DND-41 (cell line): ENCODE data around the gene KCNJ11.

Source experiments
- EZH2 ChIP-seq: IDR thresholded peaks from 3 replicates; pipeline ENCODE4 v1.6.1; 2012; ENCODE audit warnings: borderline replicate concordance, low read depth, mild to moderate bottlenecking, moderate library complexity, low read length, inconsistent platforms; ENCODE audit not compliant: severe bottlenecking
- TF ChIP-seq, protein P1 (sequence below): IDR thresholded peaks from 2 replicates; pipeline ENCODE4 v1.5.1; 2012; ENCODE audit warnings: borderline replicate concordance, low read length, moderate library complexity, mild to moderate bottlenecking; ENCODE audit not compliant: poor library complexity, severe bottlenecking; ENCODE audit errors: extremely low read depth

GRCh38 chr11:17368551-17368950 is 19.9 kb downstream of the KCNJ11 start:
- TF ChIP-seq, protein P1, sequence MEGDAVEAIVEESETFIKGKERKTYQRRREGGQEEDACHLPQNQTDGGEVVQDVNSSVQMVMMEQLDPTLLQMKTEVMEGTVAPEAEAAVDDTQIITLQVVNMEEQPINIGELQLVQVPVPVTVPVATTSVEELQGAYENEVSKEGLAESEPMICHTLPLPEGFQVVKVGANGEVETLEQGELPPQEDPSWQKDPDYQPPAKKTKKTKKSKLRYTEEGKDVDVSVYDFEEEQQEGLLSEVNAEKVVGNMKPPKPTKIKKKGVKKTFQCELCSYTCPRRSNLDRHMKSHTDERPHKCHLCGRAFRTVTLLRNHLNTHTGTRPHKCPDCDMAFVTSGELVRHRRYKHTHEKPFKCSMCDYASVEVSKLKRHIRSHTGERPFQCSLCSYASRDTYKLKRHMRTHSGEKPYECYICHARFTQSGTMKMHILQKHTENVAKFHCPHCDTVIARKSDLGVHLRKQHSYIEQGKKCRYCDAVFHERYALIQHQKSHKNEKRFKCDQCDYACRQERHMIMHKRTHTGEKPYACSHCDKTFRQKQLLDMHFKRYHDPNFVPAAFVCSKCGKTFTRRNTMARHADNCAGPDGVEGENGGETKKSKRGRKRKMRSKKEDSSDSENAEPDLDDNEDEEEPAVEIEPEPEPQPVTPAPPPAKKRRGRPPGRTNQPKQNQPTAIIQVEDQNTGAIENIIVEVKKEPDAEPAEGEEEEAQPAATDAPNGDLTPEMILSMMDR, result no peak
- no peak for TF ChIP-seq EZH2
